Measurements from ENCODE around the gene GUCD1.
A peak's percentile ranks its signal among the peaks of the same experiment; 100 is the strongest.
"Not testable (repeated sequence)": the region's sequence is repeated elsewhere in the genome, so short reads cannot be mapped to it uniquely, and the experiment has no call there.

Gene GUCD1

GRCh38 chr22:24554313-24555164 lies at the start of gene GUCD1:
Gene GUCD1 (minus strand): TSS chr22:24555138. CDS start chr22:24554991, 147 bp downstream.
- TF ChIP-seq, protein P1, sequence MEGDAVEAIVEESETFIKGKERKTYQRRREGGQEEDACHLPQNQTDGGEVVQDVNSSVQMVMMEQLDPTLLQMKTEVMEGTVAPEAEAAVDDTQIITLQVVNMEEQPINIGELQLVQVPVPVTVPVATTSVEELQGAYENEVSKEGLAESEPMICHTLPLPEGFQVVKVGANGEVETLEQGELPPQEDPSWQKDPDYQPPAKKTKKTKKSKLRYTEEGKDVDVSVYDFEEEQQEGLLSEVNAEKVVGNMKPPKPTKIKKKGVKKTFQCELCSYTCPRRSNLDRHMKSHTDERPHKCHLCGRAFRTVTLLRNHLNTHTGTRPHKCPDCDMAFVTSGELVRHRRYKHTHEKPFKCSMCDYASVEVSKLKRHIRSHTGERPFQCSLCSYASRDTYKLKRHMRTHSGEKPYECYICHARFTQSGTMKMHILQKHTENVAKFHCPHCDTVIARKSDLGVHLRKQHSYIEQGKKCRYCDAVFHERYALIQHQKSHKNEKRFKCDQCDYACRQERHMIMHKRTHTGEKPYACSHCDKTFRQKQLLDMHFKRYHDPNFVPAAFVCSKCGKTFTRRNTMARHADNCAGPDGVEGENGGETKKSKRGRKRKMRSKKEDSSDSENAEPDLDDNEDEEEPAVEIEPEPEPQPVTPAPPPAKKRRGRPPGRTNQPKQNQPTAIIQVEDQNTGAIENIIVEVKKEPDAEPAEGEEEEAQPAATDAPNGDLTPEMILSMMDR (conservative IDR thresholded peaks at IDR 0.05): no peak
- peak within 1 kb of the TSS; percentile 95 for H3K27ac ChIP-seq

DNA sequence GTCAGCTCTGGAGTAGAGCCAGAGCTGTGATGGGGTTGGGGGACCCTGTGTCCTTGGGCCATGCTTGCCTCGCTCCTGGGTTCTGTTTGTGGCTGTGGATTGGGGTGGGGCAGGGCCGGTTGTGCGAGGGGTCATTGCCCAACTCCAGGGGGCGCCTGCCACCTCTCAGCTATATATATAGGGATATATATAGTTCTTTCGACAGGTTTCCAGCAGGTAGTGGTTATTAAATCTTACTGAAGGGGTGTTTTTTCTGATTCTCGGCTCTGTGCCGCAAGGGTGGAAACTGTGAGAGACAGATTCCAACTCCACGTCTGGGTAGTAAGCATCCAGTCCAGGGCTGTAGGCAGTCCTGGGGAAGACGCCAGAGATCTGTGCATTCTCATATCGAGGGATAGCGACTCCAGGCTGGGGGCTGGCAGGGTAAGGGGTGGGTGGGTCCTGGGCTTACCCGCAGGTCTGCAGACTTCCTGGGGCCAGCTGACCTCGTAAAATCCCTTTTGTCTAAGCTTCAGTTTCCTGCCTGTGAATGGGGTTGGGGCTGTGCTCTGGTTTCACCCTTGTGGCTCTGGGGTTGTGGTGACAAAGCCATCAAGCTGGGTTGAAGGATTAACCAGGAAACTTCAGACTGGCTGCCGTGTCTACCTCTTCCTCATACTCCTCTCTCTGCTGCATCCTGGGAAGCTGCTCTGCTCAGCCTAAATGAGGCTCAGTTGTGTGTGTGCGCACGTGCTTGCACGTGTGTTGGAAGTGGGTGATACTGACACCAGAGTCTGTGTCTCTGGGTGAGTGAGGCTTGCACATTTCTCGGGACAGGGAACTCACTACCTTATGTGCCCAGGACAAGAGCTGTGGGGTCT lies 49.1 kb upstream of the GUCD1 start:
- 0 out of 2 replicates have a peak overlapping the region, but pooled peaks have one; percentile 23 for H3K27ac ChIP-seq

- H3K27ac ChIP-seq: peak within 1 kb of the TSS; percentile 42; the same call in 1 of the 2 replicates
These were observed 48.2 kb upstream of the GUCD1 start, which contains the start of gene GGT1 for GRCh38 chr22:24602847-24603769. Gene GGT1 (plus strand): TSS chr22:24603193. CDS start chr22:24611082, 7,889 bp downstream.

DNA sequence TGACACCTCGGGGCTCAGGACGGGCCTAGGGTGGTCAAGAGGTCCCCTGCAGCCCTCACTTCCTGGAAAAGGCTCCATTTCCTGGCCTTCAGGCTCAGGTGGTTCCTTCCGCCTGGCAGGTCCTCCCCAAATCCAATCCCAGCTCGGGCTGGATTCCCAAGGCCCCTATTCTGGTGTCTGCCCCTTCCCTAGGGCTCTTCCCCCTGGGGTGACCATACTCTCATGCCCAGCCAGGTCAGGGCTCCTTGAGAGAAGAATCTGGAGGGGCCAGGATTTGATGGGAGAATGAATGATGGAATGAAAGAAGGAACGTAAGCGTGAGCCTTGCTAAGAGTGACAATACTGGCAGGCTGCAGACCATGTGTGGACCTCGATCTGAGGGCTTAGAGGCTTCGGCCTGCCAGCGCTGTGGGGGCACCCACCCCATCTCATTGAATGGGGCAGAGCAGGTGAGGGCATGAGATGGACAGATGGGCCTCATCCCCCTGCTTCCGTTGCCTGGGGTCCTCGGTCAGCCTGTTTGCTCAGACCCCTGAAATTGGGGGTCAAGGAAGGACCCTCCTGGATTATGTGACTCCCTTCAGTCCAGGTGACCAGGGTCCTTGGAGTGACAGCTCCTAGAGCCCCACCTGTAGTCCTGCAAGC lies 47.3 kb upstream of the GUCD1 start:
- H3K27ac ChIP-seq: peak overlapping the region; percentile 42; the same call in 1 of the 2 replicates

DNA sequence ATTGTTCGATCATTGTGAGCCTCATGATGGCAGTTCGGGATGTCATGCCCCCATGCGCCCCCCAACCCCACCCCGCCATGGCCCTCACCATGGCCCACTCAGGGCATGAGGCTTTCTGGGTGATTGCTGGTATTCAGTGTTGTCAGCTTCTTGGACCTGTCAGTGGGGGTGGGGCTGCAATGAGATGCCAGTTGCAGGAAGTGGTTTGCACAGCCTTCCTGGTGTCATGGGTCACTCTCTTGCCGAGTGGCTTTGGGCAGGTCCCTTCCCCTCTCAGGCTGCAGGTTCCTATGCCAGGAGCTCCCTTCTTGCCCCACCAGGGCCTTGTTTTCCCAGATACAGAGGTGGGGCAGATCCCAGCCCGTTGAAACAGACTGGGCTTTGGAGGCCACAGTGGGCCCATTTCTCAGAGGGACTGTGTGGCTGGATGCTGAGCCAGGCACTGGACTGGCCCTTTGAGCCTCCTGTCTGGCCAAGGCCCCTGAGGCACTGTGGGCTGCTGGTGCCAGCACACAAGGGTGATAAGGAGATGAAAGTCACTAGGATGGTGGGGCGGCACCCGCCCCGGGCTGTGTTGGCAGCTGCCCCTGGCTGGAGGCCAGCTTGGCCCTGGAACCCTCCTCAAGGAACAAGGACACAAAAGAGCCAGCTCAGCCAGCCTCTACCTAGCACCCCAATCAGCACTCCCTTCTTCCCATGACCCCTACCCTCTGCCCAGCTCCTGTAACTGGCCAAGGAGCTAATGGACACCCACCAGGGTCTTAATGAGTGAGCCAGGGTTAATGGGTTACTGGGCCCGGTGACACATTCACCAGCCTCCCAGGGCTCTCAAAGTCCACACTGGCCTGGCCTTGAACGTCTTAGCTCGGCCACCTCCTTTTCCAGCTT lies 46.5 kb upstream of the GUCD1 start:
- TF ChIP-seq, protein P1 (conservative IDR thresholded peaks at IDR 0.05): no peak
- H3K27ac ChIP-seq: peak overlapping the region; percentile 42

DNA sequence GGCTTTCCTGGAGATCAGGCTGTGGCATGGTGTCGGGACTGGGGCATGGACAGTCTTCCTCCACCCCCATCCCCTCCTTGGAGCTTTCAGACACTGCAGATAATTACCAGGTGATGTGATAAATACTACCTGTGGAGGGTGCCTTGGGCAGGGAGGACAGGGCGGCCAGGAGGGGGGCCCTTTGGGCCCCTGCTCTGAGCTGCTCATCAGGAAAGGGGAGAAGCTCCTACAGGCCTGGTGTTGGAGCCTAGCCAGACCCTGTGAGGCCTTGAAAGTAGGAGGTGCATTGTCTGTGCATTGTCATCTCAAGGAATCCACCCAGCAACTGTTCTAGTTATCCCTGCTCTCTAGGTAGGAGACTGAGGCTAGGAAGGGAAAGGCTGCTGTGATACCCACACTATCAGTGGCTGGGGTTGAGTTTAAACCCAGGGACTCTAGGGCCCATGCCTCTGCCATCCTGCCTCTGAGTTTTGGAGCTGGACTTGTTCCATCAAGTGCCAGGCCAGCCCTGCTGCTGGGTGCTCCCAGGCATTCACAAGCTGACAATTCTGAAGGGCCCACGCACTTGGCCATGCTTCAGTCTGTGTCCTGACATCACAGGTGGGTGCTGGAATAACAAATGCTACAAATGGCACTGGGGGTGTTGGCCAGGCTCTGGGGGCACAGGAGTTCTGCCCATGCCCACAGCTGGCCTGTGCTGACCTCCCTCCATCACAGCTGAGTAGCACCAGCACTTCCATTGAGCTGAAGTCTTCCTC lies 45.2 kb upstream of the GUCD1 start:
- not testable (repeated sequence) for H3K27ac ChIP-seq

GRCh38 chr22:24599514-24599913 lies 44.6 kb upstream of the GUCD1 start:
- H3K27ac ChIP-seq: no peak overlapping the region
- TF ChIP-seq, protein P1 (conservative IDR thresholded peaks at IDR 0.05): no peak

GRCh38 chr22:24597076-24597475 lies 42.1 kb upstream of the GUCD1 start:
- not testable (repeated sequence) for H3K27ac ChIP-seq

Data from VCaP (cell line).